MM.1S (cell line): Measurements from ENCODE around the gene RASSF10.

Source experiments
- DNase-seq: peaks from one replicate; pipeline ENCODE4 v3.0.0-alpha.2; 2015
- H2AFZ ChIP-seq: fragments of 300-600 bp; sonication (generic); 2 replicates; pipeline ENCODE4 v1.6.0; 2016; ENCODE audit warnings: antibody characterized with exemption, low read length
- H3F3A ChIP-seq: fragments of 300-600 bp; sonication (generic); 2 replicates; pipeline ENCODE4 v1.6.1; 2016; ENCODE audit warnings: mild to moderate bottlenecking, antibody characterized with exemption, low read length, moderate library complexity, mixed read lengths; ENCODE audit not compliant: insufficient read depth
- H3K27ac ChIP-seq: fragments of 300-600 bp; sonication (generic); 2 replicates; pipeline ENCODE4 v1.5.1; 2016; ENCODE audit warnings: mild to moderate bottlenecking, low read length
- H3K27me3 ChIP-seq: fragments of 300-600 bp; sonication (generic); replicated peaks from 2 replicates; pipeline ENCODE4 v1.6.0; 2016; ENCODE audit warnings: low read length; ENCODE audit not compliant: insufficient read depth
- H3K36me3 ChIP-seq: fragments of 300-600 bp; sonication (generic); replicated peaks from 2 replicates; pipeline ENCODE4 v1.6.1; 2016; ENCODE audit warnings: mild to moderate bottlenecking, low read length, mixed read lengths; ENCODE audit not compliant: insufficient read depth
- H3K4me1 ChIP-seq: fragments of 300-600 bp; sonication (generic); 2 replicates; pipeline ENCODE4 v1.6.1; 2016; ENCODE audit warnings: low read length, mixed read lengths
- H3K4me2 ChIP-seq: fragments of 300-600 bp; sonication (generic); 2 replicates; pipeline ENCODE4 v1.6.0; 2016; ENCODE audit warnings: low read depth, low read length
- H3K4me3 ChIP-seq: fragments of 300-600 bp; sonication (generic); 2 replicates; pipeline ENCODE4 v1.5.1; 2016; ENCODE audit warnings: low read length, mixed read lengths
- H3K79me2 ChIP-seq: fragments of 300-600 bp; sonication (generic); 2 replicates; pipeline ENCODE4 v1.6.1; 2016; ENCODE audit warnings: mixed run types, low read length, mixed read lengths
- H3K9ac ChIP-seq: fragments of 300-600 bp; sonication (generic); 2 replicates; pipeline ENCODE4 v1.6.1; 2016; ENCODE audit warnings: low read length, mixed read lengths
- H3K9me2 ChIP-seq: fragments of 300-600 bp; sonication (generic); replicated peaks from 2 replicates; pipeline ENCODE4 v1.6.1; 2016; ENCODE audit warnings: mild to moderate bottlenecking, low read length, mixed read lengths; ENCODE audit not compliant: insufficient read depth
- H3K9me3 ChIP-seq: fragments of 300-600 bp; sonication (generic); replicated peaks from 2 replicates; pipeline ENCODE4 v1.6.1; 2016; ENCODE audit warnings: mild to moderate bottlenecking, low read length, mixed read lengths; ENCODE audit not compliant: insufficient read depth
- H4K20me1 ChIP-seq: fragments of 300-600 bp; sonication (generic); 2 replicates; pipeline ENCODE4 v1.6.1; 2016; ENCODE audit warnings: mild to moderate bottlenecking, low read length, moderate library complexity, mixed read lengths; ENCODE audit not compliant: insufficient read depth
- CTCF ChIP-seq: fragments of 300-600 bp; sonication (generic); IDR thresholded peaks from 2 replicates; pipeline ENCODE4 v1.5.1; 2016; ENCODE audit warnings: antibody characterized with exemption, low read length, mixed read lengths
- EZH2 ChIP-seq: fragments of 300-600 bp; sonication (generic); optimal IDR thresholded peaks from 2 replicates; pipeline ENCODE3; 2017; ENCODE audit warnings: low read depth, mild to moderate bottlenecking, antibody characterized with exemption, low read length, mixed read lengths
- EZH2phosphoT487 ChIP-seq: fragments of 300-600 bp; sonication (generic); IDR thresholded peaks from 2 replicates; pipeline ENCODE4 v1.6.1; 2018; ENCODE audit warnings: antibody characterized with exemption, low read length

Gene RASSF10

GRCh38 chr11:13012056-13012661 lies 3.0 kb downstream of the RASSF10 start:
- H3K4me2 ChIP-seq, result no peak overlapping the region
- H3K36me3 ChIP-seq, result no peaks in the 10 kb centered on the region
- H4K20me1 ChIP-seq, result no peaks in the 10 kb centered on the region
- no peaks in the 10 kb centered on the region for H3K4me1 ChIP-seq
- DNase-seq, result no peak
- no peaks in the 10 kb centered on the region for H3K27me3 ChIP-seq
- no peak overlapping the region for H3K9ac ChIP-seq
- H3K9me2 ChIP-seq, result no peaks in the 10 kb centered on the region
- H3K4me3 ChIP-seq, result no peak overlapping the region
- TF ChIP-seq EZH2phosphoT487, result no peak
- no peak for TF ChIP-seq EZH2
- no peak for TF ChIP-seq CTCF
- H3K27ac ChIP-seq, result no peak overlapping the region
- no peaks in the 10 kb centered on the region for H3K9me3 ChIP-seq
- no peaks in the 10 kb centered on the region for H3K79me2 ChIP-seq
- H2AFZ ChIP-seq, result no peak overlapping the region
- H3F3A ChIP-seq, result no peaks in the 10 kb centered on the region

- H3K4me1 ChIP-seq, result no peaks in the 10 kb centered on the region
- no peaks in the 10 kb centered on the region for H3F3A ChIP-seq
- no peaks in the 10 kb centered on the region for H3K9me2 ChIP-seq
- DNase-seq, result no peak
- H3K36me3 ChIP-seq, result no peaks in the 10 kb centered on the region
- H4K20me1 ChIP-seq, result no peaks in the 10 kb centered on the region
- no peak overlapping the region for H3K4me3 ChIP-seq
- H3K9ac ChIP-seq, result no peak overlapping the region
- no peak overlapping the region for H3K27ac ChIP-seq
- no peaks in the 10 kb centered on the region for H3K79me2 ChIP-seq
- no peak for TF ChIP-seq EZH2phosphoT487
- no peak overlapping the region for H3K4me2 ChIP-seq
- H2AFZ ChIP-seq, result no peak overlapping the region
- no peaks in the 10 kb centered on the region for H3K27me3 ChIP-seq
- H3K9me3 ChIP-seq, result no peaks in the 10 kb centered on the region
Observed at GRCh38 chr11:13013054-13013488, 4.0 kb downstream of the RASSF10 start.

GRCh38 chr11:13015753-13016152 lies 6.6 kb downstream of the RASSF10 start:
- TF ChIP-seq EZH2 (no peak), CTCF (no peak), EZH2phosphoT487 (no peak)
- no peak overlapping the region for H3K4me3 ChIP-seq
- DNase-seq, result no peak
- no peaks in the 10 kb centered on the region for H3K27me3 ChIP-seq
- H3K79me2 ChIP-seq, result no peaks in the 10 kb centered on the region
- H3F3A ChIP-seq, result no peaks in the 10 kb centered on the region
- H3K36me3 ChIP-seq, result no peaks in the 10 kb centered on the region
- no peak overlapping the region for H3K9ac ChIP-seq
- H3K9me3 ChIP-seq, result no peaks in the 10 kb centered on the region
- H3K27ac ChIP-seq, result no peak overlapping the region
- H3K4me1 ChIP-seq, result no peaks in the 10 kb centered on the region
- no peaks in the 10 kb centered on the region for H4K20me1 ChIP-seq
- no peak overlapping the region for H3K4me2 ChIP-seq
- no peak overlapping the region for H2AFZ ChIP-seq
- no peaks in the 10 kb centered on the region for H3K9me2 ChIP-seq

- Histone ChIP-seq H4K20me1 (no peaks in the 10 kb centered on the region), H3K9me2 (no peaks in the 10 kb centered on the region), H3K9me3 (no peaks in the 10 kb centered on the region), H3K4me1 (no peaks in the 10 kb centered on the region), H2AFZ (no peak overlapping the region), H3K9ac (no peak overlapping the region), H3K4me2 (no peak overlapping the region), H3K79me2 (no peaks in the 10 kb centered on the region), H3K4me3 (no peak overlapping the region), H3K27ac (no peak overlapping the region), H3F3A (no peaks in the 10 kb centered on the region), H3K27me3 (no peaks in the 10 kb centered on the region), H3K36me3 (no peaks in the 10 kb centered on the region)
- DNase-seq, result no peak
- no peak for TF ChIP-seq CTCF
- TF ChIP-seq EZH2phosphoT487, result no peak
- no peak for TF ChIP-seq EZH2
Observed at GRCh38 chr11:13016415-13016814, 7.3 kb downstream of the RASSF10 start.
